MM.1S (cell line): ENCODE data around the gene NUP214.

Experiments
- DNase-seq: peaks from one replicate; pipeline ENCODE4 v3.0.0-alpha.2; 2015
- H2AFZ ChIP-seq: fragments of 300-600 bp; sonication (generic); 2 replicates; pipeline ENCODE4 v1.6.0; 2016; ENCODE audit warnings: antibody characterized with exemption, low read length
- H3F3A ChIP-seq: fragments of 300-600 bp; sonication (generic); 2 replicates; pipeline ENCODE4 v1.6.1; 2016; ENCODE audit warnings: mild to moderate bottlenecking, antibody characterized with exemption, low read length, moderate library complexity, mixed read lengths; ENCODE audit not compliant: insufficient read depth
- H3K27ac ChIP-seq: fragments of 300-600 bp; sonication (generic); 2 replicates; pipeline ENCODE4 v1.5.1; 2016; ENCODE audit warnings: mild to moderate bottlenecking, low read length
- H3K27me3 ChIP-seq: fragments of 300-600 bp; sonication (generic); replicated peaks from 2 replicates; pipeline ENCODE4 v1.6.0; 2016; ENCODE audit warnings: low read length; ENCODE audit not compliant: insufficient read depth
- H3K36me3 ChIP-seq: fragments of 300-600 bp; sonication (generic); replicated peaks from 2 replicates; pipeline ENCODE4 v1.6.1; 2016; ENCODE audit warnings: mild to moderate bottlenecking, low read length, mixed read lengths; ENCODE audit not compliant: insufficient read depth
- H3K4me1 ChIP-seq: fragments of 300-600 bp; sonication (generic); 2 replicates; pipeline ENCODE4 v1.6.1; 2016; ENCODE audit warnings: low read length, mixed read lengths
- H3K4me2 ChIP-seq: fragments of 300-600 bp; sonication (generic); 2 replicates; pipeline ENCODE4 v1.6.0; 2016; ENCODE audit warnings: low read depth, low read length
- H3K4me3 ChIP-seq: fragments of 300-600 bp; sonication (generic); 2 replicates; pipeline ENCODE4 v1.5.1; 2016; ENCODE audit warnings: low read length, mixed read lengths
- H3K79me2 ChIP-seq: fragments of 300-600 bp; sonication (generic); 2 replicates; pipeline ENCODE4 v1.6.1; 2016; ENCODE audit warnings: mixed run types, low read length, mixed read lengths
- H3K9ac ChIP-seq: fragments of 300-600 bp; sonication (generic); 2 replicates; pipeline ENCODE4 v1.6.1; 2016; ENCODE audit warnings: low read length, mixed read lengths
- H3K9me2 ChIP-seq: fragments of 300-600 bp; sonication (generic); replicated peaks from 2 replicates; pipeline ENCODE4 v1.6.1; 2016; ENCODE audit warnings: mild to moderate bottlenecking, low read length, mixed read lengths; ENCODE audit not compliant: insufficient read depth
- H3K9me3 ChIP-seq: fragments of 300-600 bp; sonication (generic); replicated peaks from 2 replicates; pipeline ENCODE4 v1.6.1; 2016; ENCODE audit warnings: mild to moderate bottlenecking, low read length, mixed read lengths; ENCODE audit not compliant: insufficient read depth
- H4K20me1 ChIP-seq: fragments of 300-600 bp; sonication (generic); 2 replicates; pipeline ENCODE4 v1.6.1; 2016; ENCODE audit warnings: mild to moderate bottlenecking, low read length, moderate library complexity, mixed read lengths; ENCODE audit not compliant: insufficient read depth
- CTCF ChIP-seq: fragments of 300-600 bp; sonication (generic); IDR thresholded peaks from 2 replicates; pipeline ENCODE4 v1.5.1; 2016; ENCODE audit warnings: antibody characterized with exemption, low read length, mixed read lengths
- EZH2 ChIP-seq: fragments of 300-600 bp; sonication (generic); optimal IDR thresholded peaks from 2 replicates; pipeline ENCODE3; 2017; ENCODE audit warnings: low read depth, mild to moderate bottlenecking, antibody characterized with exemption, low read length, mixed read lengths
- EZH2phosphoT487 ChIP-seq: fragments of 300-600 bp; sonication (generic); IDR thresholded peaks from 2 replicates; pipeline ENCODE4 v1.6.1; 2018; ENCODE audit warnings: antibody characterized with exemption, low read length

NUP214 gene

GRCh38 chr9:131122158-131122557 is 3.2 kb upstream of the NUP214 start:
- H2AFZ ChIP-seq: no peak overlapping the region
- no peaks in the 10 kb centered on the region for H3K9me3 ChIP-seq
- no peak overlapping the region for H3K4me2 ChIP-seq
- peaks cover 38% of the 10 kb centered on the region for H3K27me3 ChIP-seq
- H3K79me2 ChIP-seq: peaks cover 17% of the 10 kb centered on the region
- no peak for TF ChIP-seq CTCF
- no peak for TF ChIP-seq EZH2
- no peak for TF ChIP-seq EZH2phosphoT487
- H4K20me1 ChIP-seq: no peaks in the 10 kb centered on the region
- H3K4me1 ChIP-seq: peaks cover 8% of the 10 kb centered on the region; the same call in 1 of the 2 replicates
- DNase-seq: no peak
- no peak overlapping the region for H3K9ac ChIP-seq
- no peaks in the 10 kb centered on the region for H3K36me3 ChIP-seq
- H3F3A ChIP-seq: no peaks in the 10 kb centered on the region
- no peak overlapping the region for H3K4me3 ChIP-seq
- H3K9me2 ChIP-seq: no peaks in the 10 kb centered on the region
- no peak overlapping the region for H3K27ac ChIP-seq

- no peak for TF ChIP-seq EZH2phosphoT487
- TF ChIP-seq CTCF: no peak
- no peak for TF ChIP-seq EZH2
- H3K79me2 ChIP-seq: peaks cover 37% of the 10 kb centered on the region
These were observed 423 bp upstream of the NUP214 start for GRCh38 chr9:131125038-131125287.

GRCh38 chr9:131126059-131126426 is 657 bp downstream of the NUP214 start:
- Histone ChIP-seq H2AFZ (peak overlapping the region; percentile 44), H3F3A (no peaks in the 10 kb centered on the region), H3K9ac (peak overlapping the region; percentile 96), H3K4me2 (peak overlapping the region; percentile 94), H3K36me3 (peaks cover 11% of the 10 kb centered on the region; the same call in 1 of the 2 replicates), H3K4me1 (peaks cover 8% of the 10 kb centered on the region; the same call in 1 of the 2 replicates), H3K4me3 (peak overlapping the region; percentile 88), H3K27me3 (no peaks in the 10 kb centered on the region; the same call in 1 of the 2 replicates), H3K27ac (peak overlapping the region; percentile 52), H3K79me2 (peaks cover 37% of the 10 kb centered on the region), H3K9me2 (no peaks in the 10 kb centered on the region), H4K20me1 (no peaks in the 10 kb centered on the region), H3K9me3 (no peaks in the 10 kb centered on the region)
- TF ChIP-seq CTCF (no peak), EZH2phosphoT487 (no peak), EZH2 (no peak)
- no peak for DNase-seq

More at GRCh38 chr9:131125038-131125287, 423 bp upstream of the NUP214 start:
- peak overlapping the region; percentile 60; the same call in 1 of the 2 replicates for H3K27ac ChIP-seq
- no peak for DNase-seq
- peaks cover 11% of the 10 kb centered on the region; the same call in 1 of the 2 replicates for H3K36me3 ChIP-seq
- peak overlapping the region; percentile 98 for H3K4me2 ChIP-seq
- peaks cover 8% of the 10 kb centered on the region; the same call in 1 of the 2 replicates for H3K4me1 ChIP-seq
- no peaks in the 10 kb centered on the region for H3F3A ChIP-seq
- peak overlapping the region; percentile 96 for H3K9ac ChIP-seq
- peak overlapping the region; percentile 96 for H2AFZ ChIP-seq
- H4K20me1 ChIP-seq: no peaks in the 10 kb centered on the region
- H3K27me3 ChIP-seq: peaks cover 10% of the 10 kb centered on the region
- no peaks in the 10 kb centered on the region for H3K9me2 ChIP-seq
- no peaks in the 10 kb centered on the region for H3K9me3 ChIP-seq
- peak overlapping the region; percentile 88 for H3K4me3 ChIP-seq
